Upper lobe of right lung (tissue), 1 donor: ENCODE results near the gene SRSF8. TPM values are rescaled to one million over a fixed set of nuclear protein-coding genes. Genes with fewer than 3 reads are reported as not detected.
"Not testable (repeated sequence)": the region's sequence is repeated elsewhere in the genome, so short reads cannot be mapped to it uniquely, and the experiment has no call there.

ENCODE experiments used
- ATAC-seq: fragments of 200-7000 bp; cut with Tn5 transposase; one replicate; pipeline ENCODE4 v1.9.1; 2020; ENCODE audit warnings: mild to moderate bottlenecking, moderate library complexity
- DNase-seq: peaks from one replicate; pipeline ENCODE4 v3.0.0-alpha.2; 2020
- H3K27ac ChIP-seq: fragments of 200-600 bp; one replicate; pipeline ENCODE4 v1.8.0; 2022
- H3K27me3 ChIP-seq: fragments of 200-600 bp; one replicate; pipeline ENCODE4 v1.8.0; 2022; ENCODE audit warnings: mild to moderate bottlenecking
- H3K36me3 ChIP-seq: fragments of 200-600 bp; one replicate; pipeline ENCODE4 v1.8.0; 2022
- H3K4me1 ChIP-seq: fragments of 200-600 bp; one replicate; pipeline ENCODE4 v1.8.0; 2022
- H3K4me3 ChIP-seq: fragments of 200-600 bp; one replicate; pipeline ENCODE4 v1.8.0; 2022; ENCODE audit warnings: mild to moderate bottlenecking
- H3K9me3 ChIP-seq: fragments of 200-600 bp; one replicate; pipeline ENCODE4 v1.8.0; 2022
- intact Hi-C: fragments of 100-400 bp; cut with DNase I; formaldehyde crosslinking; loops from one replicate; pipeline ENCODE4 v1.11.0; 2022
- long read RNA-seq: library from polyadenylated mRNA; unstranded; transcript quantifications from one replicate; pipeline ENCODE4 v2.0.0, GENCODE V29; 2021
- total RNA-seq: library from RNA; stranded (reverse); fragmentation: NEBNext Ultra II Directional; extraction: Animal tissue kit (Norgen Biotek cat#: 25700); gene quantifications from one replicate; pipeline ENCODE4 v1.2.1, GENCODE V29; 2021
- TF ChIP-seq, protein P1 (sequence below): fragments of 200-600 bp; IDR thresholded peaks from one replicate; pipeline ENCODE4 v1.8.0; 2022; ENCODE audit warnings: antibody characterized with exemption
- donor health status: DM: no; HTN: yes; CAD: no; lungs with severe emphysema.

Gene SRSF8
- total RNA-seq = 42.2 TPM
- long read RNA-seq, full-length matches to known transcripts = 84 of 85 reads
- long read RNA-seq, partial matches to known transcripts = 0 of 85 reads
- long read RNA-seq, other reads (novel, unspliced or antisense) = 1 of 85 reads

- H3K4me3 ChIP-seq = peak within 1 kb of the TSS; percentile 80
- H3K36me3 ChIP-seq = no peaks in the 10 kb centered on the region
- peaks cover 22% of the 10 kb centered on the region for H3K4me1 ChIP-seq
- no peak for DNase-seq
- peak within 1 kb of the TSS; percentile 96 for H3K27ac ChIP-seq
- H3K27me3 ChIP-seq = no peaks in the 10 kb centered on the region
- H3K9me3 ChIP-seq = no peaks in the 10 kb centered on the region
- no peak for ATAC-seq
- TF ChIP-seq, protein P1, sequence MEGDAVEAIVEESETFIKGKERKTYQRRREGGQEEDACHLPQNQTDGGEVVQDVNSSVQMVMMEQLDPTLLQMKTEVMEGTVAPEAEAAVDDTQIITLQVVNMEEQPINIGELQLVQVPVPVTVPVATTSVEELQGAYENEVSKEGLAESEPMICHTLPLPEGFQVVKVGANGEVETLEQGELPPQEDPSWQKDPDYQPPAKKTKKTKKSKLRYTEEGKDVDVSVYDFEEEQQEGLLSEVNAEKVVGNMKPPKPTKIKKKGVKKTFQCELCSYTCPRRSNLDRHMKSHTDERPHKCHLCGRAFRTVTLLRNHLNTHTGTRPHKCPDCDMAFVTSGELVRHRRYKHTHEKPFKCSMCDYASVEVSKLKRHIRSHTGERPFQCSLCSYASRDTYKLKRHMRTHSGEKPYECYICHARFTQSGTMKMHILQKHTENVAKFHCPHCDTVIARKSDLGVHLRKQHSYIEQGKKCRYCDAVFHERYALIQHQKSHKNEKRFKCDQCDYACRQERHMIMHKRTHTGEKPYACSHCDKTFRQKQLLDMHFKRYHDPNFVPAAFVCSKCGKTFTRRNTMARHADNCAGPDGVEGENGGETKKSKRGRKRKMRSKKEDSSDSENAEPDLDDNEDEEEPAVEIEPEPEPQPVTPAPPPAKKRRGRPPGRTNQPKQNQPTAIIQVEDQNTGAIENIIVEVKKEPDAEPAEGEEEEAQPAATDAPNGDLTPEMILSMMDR = no peak
- intact Hi-C loops = no loop called here
These were observed at the start of gene SRSF8 for GRCh38 chr11:95066716-95067038. Gene SRSF8, plus strand, starts transcription at chr11:95066919. Its CDS starts 308 bp downstream, at chr11:95067227.

DNA sequence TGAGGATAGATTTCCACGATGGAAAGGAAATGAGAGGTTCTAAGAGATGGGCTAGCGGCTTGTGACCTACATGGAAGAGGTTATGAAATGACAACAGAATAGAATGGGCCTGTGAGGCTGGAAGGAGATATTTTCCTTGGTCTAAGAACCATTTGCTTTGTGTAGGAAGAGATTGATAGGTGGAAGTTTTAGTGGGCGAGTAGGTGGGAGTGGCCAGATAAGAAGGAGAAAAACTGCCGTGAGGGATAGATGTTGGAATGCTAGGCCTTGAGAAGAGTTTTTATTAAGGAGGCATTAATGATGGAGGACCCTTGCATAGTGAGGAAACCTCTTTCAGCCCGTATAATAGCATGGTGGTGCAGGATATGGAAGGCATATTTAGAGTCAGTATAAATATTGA, 45.3 kb upstream of the SRSF8 start:
- DNase-seq, H3K36me3 ChIP-seq, H3K9me3 ChIP-seq, H3K27me3 ChIP-seq, ATAC-seq, H3K27ac ChIP-seq, H3K4me1 ChIP-seq, H3K4me3 ChIP-seq, intact Hi-C loops: not testable (repeated sequence)

- Histone ChIP-seq H3K27ac (no peak within 1 kb of the TSS), H3K9me3 (no peaks in the 10 kb centered on the region), H3K4me1 (no peaks in the 10 kb centered on the region), H3K36me3 (no peaks in the 10 kb centered on the region), H3K4me3 (no peak within 1 kb of the TSS), H3K27me3 (no peaks in the 10 kb centered on the region)
- TF ChIP-seq, protein P1 = no peak
- no peak for DNase-seq
- intact Hi-C loops = no loop called here
- ATAC-seq = no peak
These were observed 41.8 kb upstream of the SRSF8 start, which contains the start of gene KDM4E for GRCh38 chr11:95024958-95025357. Gene KDM4E, plus strand, starts transcription at chr11:95025258. Its CDS starts 300 bp downstream, at chr11:95025558.

DNA sequence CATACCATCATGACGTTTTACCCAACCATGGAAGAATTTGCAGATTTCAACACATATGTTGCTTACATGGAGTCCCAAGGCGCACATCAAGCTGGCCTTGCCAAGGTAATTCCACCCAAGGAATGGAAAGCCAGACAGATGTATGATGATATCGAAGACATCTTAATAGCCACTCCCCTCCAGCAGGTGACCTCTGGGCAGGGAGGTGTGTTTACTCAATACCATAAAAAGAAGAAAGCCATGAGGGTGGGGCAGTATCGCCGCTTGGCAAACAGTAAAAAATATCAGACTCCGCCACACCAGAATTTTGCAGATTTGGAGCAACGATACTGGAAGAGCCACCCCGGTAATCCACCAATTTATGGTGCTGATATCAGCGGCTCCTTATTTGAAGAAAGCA, 41.1 kb upstream of the SRSF8 start:
- H3K27ac ChIP-seq, intact Hi-C loops, ATAC-seq, H3K9me3 ChIP-seq, DNase-seq, H3K4me1 ChIP-seq, H3K4me3 ChIP-seq, H3K27me3 ChIP-seq, H3K36me3 ChIP-seq: not testable (repeated sequence)

- ATAC-seq (no peak), DNase-seq (no peak)
- Histone ChIP-seq H3K36me3 (no peaks in the 10 kb centered on the region), H3K4me1 (no peaks in the 10 kb centered on the region), H3K4me3 (no peak overlapping the region), H3K9me3 (no peaks in the 10 kb centered on the region), H3K27ac (no peak overlapping the region), H3K27me3 (no peaks in the 10 kb centered on the region)
- TF ChIP-seq, protein P1 = no peak
- intact Hi-C loops = no loop called here
These were observed 38.4 kb upstream of the SRSF8 start for GRCh38 chr11:95028357-95028756.

GRCh38 chr11:95033051-95033450, 33.7 kb upstream of the SRSF8 start:
- H3K4me1 ChIP-seq = no peaks in the 10 kb centered on the region
- intact Hi-C loops = no loop called here

More at GRCh38 chr11:95033051-95033450, 33.7 kb upstream of the SRSF8 start:
- Histone ChIP-seq H3K4me3 (no peak overlapping the region), H3K36me3 (no peaks in the 10 kb centered on the region), H3K9me3 (no peaks in the 10 kb centered on the region), H3K27ac (no peak overlapping the region), H3K27me3 (peaks cover 15% of the 10 kb centered on the region)
- TF ChIP-seq, protein P1 = no peak
- no peak for ATAC-seq
- DNase-seq = no peak
